GM23338 (cell line): ENCODE results near the gene SULT1C3. TPM values are rescaled to one million over a fixed set of nuclear protein-coding genes. Genes with fewer than 3 reads are reported as not detected.

Source experiments
- ATAC-seq: fragments of 200-7000 bp; cut with Tn5 transposase; 3 replicates; pipeline ENCODE4 v1.9.1; 2020
- DNase-seq: peaks from one replicate; pipeline ENCODE4 v3.0.0-alpha.2; 2015; ENCODE audit warnings: low spot score
- H2AFZ ChIP-seq: fragments of 200-600 bp; sonication (generic); 2 replicates; pipeline ENCODE4 v1.8.0; 2016; ENCODE audit warnings: antibody characterized with exemption, mild to moderate bottlenecking, moderate library complexity
- H3F3A ChIP-seq: fragments of 200-600 bp; sonication (generic); replicated peaks from 2 replicates; pipeline ENCODE4 v1.8.0; 2017; ENCODE audit warnings: antibody characterized with exemption, mixed run types, low read depth
- H3K27ac ChIP-seq: fragments of 200-600 bp; sonication (generic); 2 replicates; pipeline ENCODE4 v1.6.1; 2016; ENCODE audit warnings: low read depth
- H3K27me3 ChIP-seq: fragments of 200-600 bp; sonication (generic); 2 replicates; pipeline ENCODE4 v1.8.0; 2016; ENCODE audit warnings: mild to moderate bottlenecking, mixed run types, moderate library complexity; ENCODE audit not compliant: insufficient read depth
- H3K36me3 ChIP-seq: fragments of 200-600 bp; sonication (generic); 2 replicates; pipeline ENCODE4 v1.8.0; 2016; ENCODE audit warnings: mild to moderate bottlenecking; ENCODE audit not compliant: insufficient read depth
- H3K4me1 ChIP-seq: fragments of 200-600 bp; sonication (generic); 2 replicates; pipeline ENCODE4 v1.8.0; 2016; ENCODE audit warnings: mild to moderate bottlenecking, moderate library complexity; ENCODE audit not compliant: insufficient read depth
- H3K4me2 ChIP-seq: fragments of 200-600 bp; sonication (generic); 2 replicates; pipeline ENCODE4 v1.7.1; 2017; ENCODE audit warnings: mixed run types
- H3K4me3 ChIP-seq: fragments of 200-600 bp; sonication (generic); 2 replicates; pipeline ENCODE4 v1.6.1; 2016; ENCODE audit warnings: mixed run types
- H3K79me2 ChIP-seq: fragments of 200-600 bp; sonication (generic); replicated peaks from 2 replicates; pipeline ENCODE4 v1.8.0; 2017; ENCODE audit warnings: mild to moderate bottlenecking; ENCODE audit not compliant: insufficient read depth
- H3K9me2 ChIP-seq: fragments of 200-600 bp; sonication (generic); 2 replicates; pipeline ENCODE4 v1.8.0; 2017; ENCODE audit not compliant: insufficient read depth
- H4K20me1 ChIP-seq: fragments of 200-600 bp; sonication (generic); replicated peaks from 2 replicates; pipeline ENCODE4 v1.8.0; 2017; ENCODE audit warnings: mild to moderate bottlenecking; ENCODE audit not compliant: insufficient read depth
- H3K27ac Mint-ChIP-seq: 2 replicates; pipeline ENCODE4 v1.8.0; 2020; ENCODE audit warnings: inconsistent platforms, mild to moderate bottlenecking, moderate library complexity, mixed read lengths
- H3K27me3 Mint-ChIP-seq: 3 replicates; pipeline ENCODE4 v1.8.0; 2022; ENCODE audit warnings: low read depth, mild to moderate bottlenecking, moderate library complexity, mixed read lengths, inconsistent platforms; ENCODE audit not compliant: insufficient read depth, poor library complexity
- H3K36me3 Mint-ChIP-seq: 3 replicates; pipeline ENCODE4 v1.8.0; 2021; ENCODE audit warnings: low read depth, mild to moderate bottlenecking, inconsistent platforms, moderate library complexity, mixed read lengths
- H3K4me1 Mint-ChIP-seq: 3 replicates; pipeline ENCODE4 v1.8.0; 2020; ENCODE audit warnings: mild to moderate bottlenecking, inconsistent platforms, mixed read lengths
- H3K4me3 Mint-ChIP-seq: 3 replicates; pipeline ENCODE4 v1.8.0; 2021; ENCODE audit warnings: moderate library complexity, mild to moderate bottlenecking, inconsistent platforms, mixed read lengths
- H3K9me3 Mint-ChIP-seq: 3 replicates; pipeline ENCODE4 v1.8.0; 2020; ENCODE audit warnings: moderate library complexity, mild to moderate bottlenecking, inconsistent platforms, mixed read lengths
- NANOG ChIP-seq: IDR thresholded peaks from 2 replicates; pipeline ENCODE4 v1.6.1; 2016; ENCODE audit warnings: antibody characterized with exemption, borderline replicate concordance
- ZNF114 ChIP-seq: fragments of 250-450 bp; sonication (Bioruptor Pico); IDR thresholded peaks from 2 replicates; pipeline ENCODE4 v1.5.0; 2020; ENCODE audit warnings: mild to moderate bottlenecking, moderate library complexity
- ZNF331 ChIP-seq: fragments of 250-450 bp; sonication (Bioruptor Pico); IDR thresholded peaks from 2 replicates; pipeline ENCODE4 v1.5.0; 2020; ENCODE audit warnings: low read depth, mild to moderate bottlenecking, moderate library complexity
- polyA plus RNA-seq: library from polyadenylated mRNA; unstranded; fragments of >200 nt; fragmentation: Nextera tagmentation; extraction: Ambion mirVana; gene quantifications from 2 replicates; pipeline ENCODE4 v1.2.1, GENCODE V29; 2016
- total RNA-seq: library from RNA; depleted of rRNA; stranded (reverse); fragments of >200 nt; shearing (Covaris generic); gene quantifications from 2 replicates; pipeline ENCODE4 v1.2.3, GENCODE V29; 2014
- TF ChIP-seq, protein P1 (sequence below), 2 experiments: fragments of 200-600 bp in 1 of 2; sonication (generic) in 1 of 2; conservative IDR thresholded peaks; 2 replicates each; pipeline versions ENCODE4 v1.5.1 to v1.6.1; 2016 to 2017; ENCODE audit warnings: antibody characterized with exemption in 2 of 2, low read depth in 2 of 2, mild to moderate bottlenecking in 2 of 2, moderate library complexity in 1 of 2
- TF ChIP-seq, protein P2 (sequence below): IDR thresholded peaks from one replicate; pipeline ENCODE4 v1.6.1; 2018; ENCODE audit warnings: antibody characterized with exemption; ENCODE audit not compliant: unreplicated experiment
- TF ChIP-seq, protein P3 (sequence below): fragments of 250-450 bp; sonication (Bioruptor Pico); IDR thresholded peaks from 2 replicates; pipeline ENCODE4 v1.5.0; 2020; ENCODE audit warnings: mild to moderate bottlenecking, moderate library complexity
- TF ChIP-seq, protein P4 (sequence below): IDR thresholded peaks from 2 replicates; pipeline ENCODE4 v1.6.1; 2016; ENCODE audit warnings: antibody characterized with exemption

SULT1C3 gene
- total and polyA plus RNA-seq, 2 experiments from 2014 or later: not detected

DNA sequence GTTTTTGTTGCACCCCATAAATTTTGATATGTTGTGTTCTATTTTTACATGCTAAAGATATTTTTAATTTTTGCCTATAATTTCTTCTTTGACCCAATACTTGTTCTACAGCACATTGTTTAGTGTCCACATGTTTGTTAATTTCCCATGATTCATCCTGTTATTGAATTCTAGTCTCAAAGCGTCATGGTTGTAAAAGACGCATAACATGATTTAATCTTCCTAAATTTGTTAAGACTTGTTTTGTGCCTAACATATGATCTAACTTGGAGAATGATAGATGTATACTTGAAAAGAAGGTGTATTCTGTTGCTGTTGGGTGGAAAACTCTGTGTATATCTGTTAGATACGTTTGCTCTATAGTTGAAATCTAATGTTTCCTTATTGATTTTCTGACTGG lies 27.1 kb upstream of the SULT1C3 start:
- H3K27me3 ChIP-seq: no peaks in the 10 kb centered on the region
- ATAC-seq: no peak
- H2AFZ ChIP-seq: no peak overlapping the region
- Mint-ChIP-seq H3K9me3 (peaks cover 56% of the 10 kb centered on the region), H3K27me3 (peaks cover 3% of the 10 kb centered on the region), H3K4me3 (no peak overlapping the region), H3K4me1 (no peaks in the 10 kb centered on the region), H3K27ac (no peak overlapping the region), H3K36me3 (peaks cover 24% of the 10 kb centered on the region)
- H3K36me3 ChIP-seq: peaks cover 13% of the 10 kb centered on the region; the same call in 1 of the 2 replicates
- no peak overlapping the region for H3K4me2 ChIP-seq
- TF ChIP-seq ZNF114 (CRISPR knock-in tag) (no peak), NANOG (no peak), ZNF331 (CRISPR knock-in tag) (no peak)
- TF ChIP-seq, protein P1, sequence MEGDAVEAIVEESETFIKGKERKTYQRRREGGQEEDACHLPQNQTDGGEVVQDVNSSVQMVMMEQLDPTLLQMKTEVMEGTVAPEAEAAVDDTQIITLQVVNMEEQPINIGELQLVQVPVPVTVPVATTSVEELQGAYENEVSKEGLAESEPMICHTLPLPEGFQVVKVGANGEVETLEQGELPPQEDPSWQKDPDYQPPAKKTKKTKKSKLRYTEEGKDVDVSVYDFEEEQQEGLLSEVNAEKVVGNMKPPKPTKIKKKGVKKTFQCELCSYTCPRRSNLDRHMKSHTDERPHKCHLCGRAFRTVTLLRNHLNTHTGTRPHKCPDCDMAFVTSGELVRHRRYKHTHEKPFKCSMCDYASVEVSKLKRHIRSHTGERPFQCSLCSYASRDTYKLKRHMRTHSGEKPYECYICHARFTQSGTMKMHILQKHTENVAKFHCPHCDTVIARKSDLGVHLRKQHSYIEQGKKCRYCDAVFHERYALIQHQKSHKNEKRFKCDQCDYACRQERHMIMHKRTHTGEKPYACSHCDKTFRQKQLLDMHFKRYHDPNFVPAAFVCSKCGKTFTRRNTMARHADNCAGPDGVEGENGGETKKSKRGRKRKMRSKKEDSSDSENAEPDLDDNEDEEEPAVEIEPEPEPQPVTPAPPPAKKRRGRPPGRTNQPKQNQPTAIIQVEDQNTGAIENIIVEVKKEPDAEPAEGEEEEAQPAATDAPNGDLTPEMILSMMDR (conservative IDR thresholded peaks at IDR 0.05; ENCODE audit: low read depth in 2 of 2): no peak
- TF ChIP-seq, protein P2, sequence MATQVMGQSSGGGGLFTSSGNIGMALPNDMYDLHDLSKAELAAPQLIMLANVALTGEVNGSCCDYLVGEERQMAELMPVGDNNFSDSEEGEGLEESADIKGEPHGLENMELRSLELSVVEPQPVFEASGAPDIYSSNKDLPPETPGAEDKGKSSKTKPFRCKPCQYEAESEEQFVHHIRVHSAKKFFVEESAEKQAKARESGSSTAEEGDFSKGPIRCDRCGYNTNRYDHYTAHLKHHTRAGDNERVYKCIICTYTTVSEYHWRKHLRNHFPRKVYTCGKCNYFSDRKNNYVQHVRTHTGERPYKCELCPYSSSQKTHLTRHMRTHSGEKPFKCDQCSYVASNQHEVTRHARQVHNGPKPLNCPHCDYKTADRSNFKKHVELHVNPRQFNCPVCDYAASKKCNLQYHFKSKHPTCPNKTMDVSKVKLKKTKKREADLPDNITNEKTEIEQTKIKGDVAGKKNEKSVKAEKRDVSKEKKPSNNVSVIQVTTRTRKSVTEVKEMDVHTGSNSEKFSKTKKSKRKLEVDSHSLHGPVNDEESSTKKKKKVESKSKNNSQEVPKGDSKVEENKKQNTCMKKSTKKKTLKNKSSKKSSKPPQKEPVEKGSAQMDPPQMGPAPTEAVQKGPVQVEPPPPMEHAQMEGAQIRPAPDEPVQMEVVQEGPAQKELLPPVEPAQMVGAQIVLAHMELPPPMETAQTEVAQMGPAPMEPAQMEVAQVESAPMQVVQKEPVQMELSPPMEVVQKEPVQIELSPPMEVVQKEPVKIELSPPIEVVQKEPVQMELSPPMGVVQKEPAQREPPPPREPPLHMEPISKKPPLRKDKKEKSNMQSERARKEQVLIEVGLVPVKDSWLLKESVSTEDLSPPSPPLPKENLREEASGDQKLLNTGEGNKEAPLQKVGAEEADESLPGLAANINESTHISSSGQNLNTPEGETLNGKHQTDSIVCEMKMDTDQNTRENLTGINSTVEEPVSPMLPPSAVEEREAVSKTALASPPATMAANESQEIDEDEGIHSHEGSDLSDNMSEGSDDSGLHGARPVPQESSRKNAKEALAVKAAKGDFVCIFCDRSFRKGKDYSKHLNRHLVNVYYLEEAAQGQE: no peak
- TF ChIP-seq, protein P3, sequence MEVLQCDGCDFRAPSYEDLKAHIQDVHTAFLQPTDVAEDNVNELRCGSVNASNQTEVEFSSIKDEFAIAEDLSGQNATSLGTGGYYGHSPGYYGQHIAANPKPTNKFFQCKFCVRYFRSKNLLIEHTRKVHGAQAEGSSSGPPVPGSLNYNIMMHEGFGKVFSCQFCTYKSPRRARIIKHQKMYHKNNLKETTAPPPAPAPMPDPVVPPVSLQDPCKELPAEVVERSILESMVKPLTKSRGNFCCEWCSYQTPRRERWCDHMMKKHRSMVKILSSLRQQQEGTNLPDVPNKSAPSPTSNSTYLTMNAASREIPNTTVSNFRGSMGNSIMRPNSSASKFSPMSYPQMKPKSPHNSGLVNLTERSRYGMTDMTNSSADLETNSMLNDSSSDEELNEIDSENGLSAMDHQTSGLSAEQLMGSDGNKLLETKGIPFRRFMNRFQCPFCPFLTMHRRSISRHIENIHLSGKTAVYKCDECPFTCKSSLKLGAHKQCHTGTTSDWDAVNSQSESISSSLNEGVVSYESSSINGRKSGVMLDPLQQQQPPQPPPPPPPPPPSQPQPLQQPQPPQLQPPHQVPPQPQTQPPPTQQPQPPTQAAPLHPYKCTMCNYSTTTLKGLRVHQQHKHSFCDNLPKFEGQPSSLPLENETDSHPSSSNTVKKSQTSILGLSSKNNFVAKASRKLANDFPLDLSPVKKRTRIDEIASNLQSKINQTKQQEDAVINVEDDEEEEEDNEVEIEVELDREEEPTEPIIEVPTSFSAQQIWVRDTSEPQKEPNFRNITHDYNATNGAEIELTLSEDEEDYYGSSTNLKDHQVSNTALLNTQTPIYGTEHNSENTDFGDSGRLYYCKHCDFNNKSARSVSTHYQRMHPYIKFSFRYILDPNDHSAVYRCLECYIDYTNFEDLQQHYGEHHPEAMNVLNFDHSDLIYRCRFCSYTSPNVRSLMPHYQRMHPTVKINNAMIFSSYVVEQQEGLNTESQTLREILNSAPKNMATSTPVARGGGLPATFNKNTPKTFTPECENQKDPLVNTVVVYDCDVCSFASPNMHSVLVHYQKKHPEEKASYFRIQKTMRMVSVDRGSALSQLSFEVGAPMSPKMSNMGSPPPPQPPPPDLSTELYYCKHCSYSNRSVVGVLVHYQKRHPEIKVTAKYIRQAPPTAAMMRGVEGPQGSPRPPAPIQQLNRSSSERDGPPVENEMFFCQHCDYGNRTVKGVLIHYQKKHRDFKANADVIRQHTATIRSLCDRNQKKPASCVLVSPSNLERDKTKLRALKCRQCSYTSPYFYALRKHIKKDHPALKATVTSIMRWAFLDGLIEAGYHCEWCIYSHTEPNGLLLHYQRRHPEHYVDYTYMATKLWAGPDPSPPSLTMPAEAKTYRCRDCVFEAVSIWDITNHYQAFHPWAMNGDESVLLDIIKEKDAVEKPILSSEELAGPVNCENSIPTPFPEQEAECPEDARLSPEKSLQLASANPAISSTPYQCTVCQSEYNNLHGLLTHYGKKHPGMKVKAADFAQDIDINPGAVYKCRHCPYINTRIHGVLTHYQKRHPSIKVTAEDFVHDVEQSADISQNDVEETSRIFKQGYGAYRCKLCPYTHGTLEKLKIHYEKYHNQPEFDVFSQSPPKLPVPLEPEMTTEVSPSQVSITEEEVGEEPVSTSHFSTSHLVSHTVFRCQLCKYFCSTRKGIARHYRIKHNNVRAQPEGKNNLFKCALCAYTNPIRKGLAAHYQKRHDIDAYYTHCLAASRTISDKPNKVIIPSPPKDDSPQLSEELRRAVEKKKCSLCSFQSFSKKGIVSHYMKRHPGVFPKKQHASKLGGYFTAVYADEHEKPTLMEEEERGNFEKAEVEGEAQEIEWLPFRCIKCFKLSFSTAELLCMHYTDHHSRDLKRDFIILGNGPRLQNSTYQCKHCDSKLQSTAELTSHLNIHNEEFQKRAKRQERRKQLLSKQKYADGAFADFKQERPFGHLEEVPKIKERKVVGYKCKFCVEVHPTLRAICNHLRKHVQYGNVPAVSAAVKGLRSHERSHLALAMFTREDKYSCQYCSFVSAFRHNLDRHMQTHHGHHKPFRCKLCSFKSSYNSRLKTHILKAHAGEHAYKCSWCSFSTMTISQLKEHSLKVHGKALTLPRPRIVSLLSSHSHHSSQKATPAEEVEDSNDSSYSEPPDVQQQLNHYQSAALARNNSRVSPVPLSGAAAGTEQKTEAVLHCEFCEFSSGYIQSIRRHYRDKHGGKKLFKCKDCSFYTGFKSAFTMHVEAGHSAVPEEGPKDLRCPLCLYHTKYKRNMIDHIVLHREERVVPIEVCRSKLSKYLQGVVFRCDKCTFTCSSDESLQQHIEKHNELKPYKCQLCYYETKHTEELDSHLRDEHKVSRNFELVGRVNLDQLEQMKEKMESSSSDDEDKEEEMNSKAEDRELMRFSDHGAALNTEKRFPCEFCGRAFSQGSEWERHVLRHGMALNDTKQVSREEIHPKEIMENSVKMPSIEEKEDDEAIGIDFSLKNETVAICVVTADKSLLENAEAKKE (CRISPR knock-in tag): no peak
- TF ChIP-seq, protein P4, sequence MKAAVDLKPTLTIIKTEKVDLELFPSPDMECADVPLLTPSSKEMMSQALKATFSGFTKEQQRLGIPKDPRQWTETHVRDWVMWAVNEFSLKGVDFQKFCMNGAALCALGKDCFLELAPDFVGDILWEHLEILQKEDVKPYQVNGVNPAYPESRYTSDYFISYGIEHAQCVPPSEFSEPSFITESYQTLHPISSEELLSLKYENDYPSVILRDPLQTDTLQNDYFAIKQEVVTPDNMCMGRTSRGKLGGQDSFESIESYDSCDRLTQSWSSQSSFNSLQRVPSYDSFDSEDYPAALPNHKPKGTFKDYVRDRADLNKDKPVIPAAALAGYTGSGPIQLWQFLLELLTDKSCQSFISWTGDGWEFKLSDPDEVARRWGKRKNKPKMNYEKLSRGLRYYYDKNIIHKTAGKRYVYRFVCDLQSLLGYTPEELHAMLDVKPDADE: no peak
- no peaks in the 10 kb centered on the region for H4K20me1 ChIP-seq
- no peak for DNase-seq
- H3K4me1 ChIP-seq: no peaks in the 10 kb centered on the region
- H3K79me2 ChIP-seq: no peaks in the 10 kb centered on the region
- no peaks in the 10 kb centered on the region for H3K9me2 ChIP-seq
- H3K4me3 ChIP-seq: no peak overlapping the region
- H3F3A ChIP-seq: no peaks in the 10 kb centered on the region
- H3K27ac ChIP-seq: no peak overlapping the region
